Activated CD4-positive, alpha-beta memory T cell treated with anti-CD3 and anti-CD28 coated beads for 36 hours (primary cell): Measurements from ENCODE around the gene SFT2D3. TPM values are rescaled to one million over a fixed set of nuclear protein-coding genes. Genes with fewer than 3 reads are reported as not detected.
A peak's percentile ranks its signal among the peaks of the same experiment; 100 is the strongest.
"Not testable (repeated sequence)": the region's sequence is repeated elsewhere in the genome, so short reads cannot be mapped to it uniquely, and the experiment has no call there.

Experiments used
- CTCF ChIA-PET: fragments of 350-600 bp; sonication (Branson Sonifier 250); formaldehyde crosslinking; loops from one replicate; lab custom pipeline; 2021; ENCODE audit warnings: antibody characterized with exemption, inconsistent platforms; lab: Charles Lee
- POLR2A ChIA-PET: fragments of 350-600 bp; sonication (Branson Sonifier 250); formaldehyde crosslinking; loops from one replicate; lab custom pipeline; 2021; ENCODE audit warnings: antibody characterized with exemption; lab: Charles Lee
- DNase-seq: peaks from one replicate; pipeline ENCODE4 v3.0.0-alpha.2; 2020
- H3K27ac Mint-ChIP-seq: one replicate; pipeline ENCODE4 v1.8.0; 2021; ENCODE audit warnings: mixed read lengths
- H3K27me3 Mint-ChIP-seq: one replicate; pipeline ENCODE4 v1.8.0; 2021; ENCODE audit warnings: mixed read lengths
- H3K36me3 Mint-ChIP-seq: one replicate; pipeline ENCODE4 v1.8.0; 2021; ENCODE audit warnings: mixed read lengths
- H3K4me1 Mint-ChIP-seq: one replicate; pipeline ENCODE4 v1.8.0; 2021; ENCODE audit warnings: low read depth, mixed read lengths
- H3K4me3 Mint-ChIP-seq: one replicate; pipeline ENCODE4 v1.8.0; 2021; ENCODE audit warnings: mild to moderate bottlenecking, mixed read lengths
- H3K9me3 Mint-ChIP-seq: one replicate; pipeline ENCODE4 v1.8.0; 2021; ENCODE audit warnings: mixed read lengths
- intact Hi-C: fragments of 100-400 bp; cut with micrococcal nuclease; formaldehyde crosslinking; loops from one replicate; pipeline ENCODE4 v1.15.1; 2023
- total RNA-seq, 2 experiments: library from RNA; stranded (reverse); gene quantifications; one replicate each; pipeline ENCODE4 v1.2.3, GENCODE V29; 2021

Gene SFT2D3
- total RNA-seq, 2 experiments from 2014 or later, result 3.1 to 3.6 TPM

- H3K27me3 Mint-ChIP-seq, result no peaks in the 10 kb centered on the region
- H3K9me3 Mint-ChIP-seq, result no peaks in the 10 kb centered on the region
- H3K4me3 Mint-ChIP-seq, result no peak overlapping the region
- DNase-seq, result no peak
- peaks cover 23% of the 10 kb centered on the region for H3K4me1 Mint-ChIP-seq
- no peak overlapping the region for H3K27ac Mint-ChIP-seq
- CTCF ChIA-PET, result no interaction called here
- POLR2A ChIA-PET, result no interaction called here
- peaks cover 31% of the 10 kb centered on the region for H3K36me3 Mint-ChIP-seq
- intact Hi-C loops, result no loop called here
Observed at GRCh38 chr2:127747621-127748020, 46.3 kb downstream of the SFT2D3 start.

GRCh38 chr2:127749537-127749936 is 48.2 kb downstream of the SFT2D3 start:
- Mint-ChIP-seq H3K27ac (peak overlapping the region; percentile 60), H3K36me3 (peaks cover 30% of the 10 kb centered on the region), H3K4me1 (peaks cover 18% of the 10 kb centered on the region)
- intact Hi-C loops, H3K9me3 Mint-ChIP-seq, H3K4me3 Mint-ChIP-seq, DNase-seq, POLR2A ChIA-PET, H3K27me3 Mint-ChIP-seq, CTCF ChIA-PET: not testable (repeated sequence)

DNA sequence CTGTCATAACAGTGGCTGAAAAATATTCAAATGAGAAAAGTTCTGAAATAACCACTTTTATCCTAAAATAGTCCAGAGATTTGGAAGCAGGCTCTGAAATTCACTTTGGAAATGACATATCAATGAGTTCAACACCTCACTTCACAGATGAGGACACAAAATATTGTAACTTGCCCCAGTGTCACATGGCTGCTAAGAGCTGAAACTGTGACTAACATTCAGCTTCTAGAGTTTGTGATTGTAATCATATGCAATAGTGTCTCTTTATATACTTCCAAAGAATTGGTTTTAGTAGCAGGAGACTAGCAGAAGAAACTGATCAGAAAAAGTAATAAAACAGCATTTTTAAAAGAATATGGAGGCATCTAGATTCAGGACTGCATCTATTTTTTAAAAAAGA is 52.1 kb downstream of the SFT2D3 start:
- no peak overlapping the region for H3K4me3 Mint-ChIP-seq
- no peaks in the 10 kb centered on the region for H3K27me3 Mint-ChIP-seq
- H3K27ac Mint-ChIP-seq, result peak overlapping the region; percentile 30
- H3K36me3 Mint-ChIP-seq, result peaks cover 15% of the 10 kb centered on the region
- ChIA-PET CTCF (interaction anchor here (0.6 kb wide), 1 partner anchor 49 kb away, joined by 3 read pairs; no protein-coding TSS in a partner anchor), POLR2A (no interaction called here)
- H3K4me1 Mint-ChIP-seq, result peaks cover 16% of the 10 kb centered on the region
- no peaks in the 10 kb centered on the region for H3K9me3 Mint-ChIP-seq
- intact Hi-C loops, result no loop called here
- no peak for DNase-seq

GRCh38 chr2:127754186-127754585 is 52.9 kb downstream of the SFT2D3 start:
- no peak for DNase-seq
- CTCF ChIA-PET, result no interaction called here
- Mint-ChIP-seq H3K4me3 (no peak overlapping the region), H3K9me3 (no peaks in the 10 kb centered on the region), H3K27me3 (no peaks in the 10 kb centered on the region), H3K36me3 (peaks cover 20% of the 10 kb centered on the region), H3K4me1 (peaks cover 14% of the 10 kb centered on the region), H3K27ac (no peak overlapping the region)
- intact Hi-C loops, result no loop called here
- POLR2A ChIA-PET, result no interaction called here

Other genes with a start within 250 kb of the SFT2D3 start
- 10 to 100 TPM; 57.0 to 57.1 TPM for gene IWS1, start 175.0 kb upstream of the SFT2D3 start, total RNA-seq
- gene MYO7B, start 165.8 kb upstream of the SFT2D3 start, total RNA-seq, result under 1 TPM; 0.14 to 0.58 TPM
- not detected for gene GPR17, start 55.3 kb upstream of the SFT2D3 start, total RNA-seq
- gene LIMS2, start 26.0 kb upstream of the SFT2D3 start, total RNA-seq, result 10 to 100 TPM; 12.3 to 13.1 TPM
- gene WDR33, start 109.7 kb downstream of the SFT2D3 start, total RNA-seq, result 10 to 100 TPM; 62.9 to 64.7 TPM
- gene POLR2D, start 156.7 kb downstream of the SFT2D3 start, total RNA-seq, result 10 to 100 TPM; 56.1 to 57.1 TPM
- 10 to 100 TPM; 14.3 to 15.0 TPM for gene AMMECR1L, start 184.5 kb downstream of the SFT2D3 start, total RNA-seq